H1 (cell line): ENCODE results near the gene PTPRO. TPM values are rescaled to one million over a fixed set of nuclear protein-coding genes. Genes with fewer than 3 reads are reported as not detected.

Source experiments
- CHD1 ChIP-seq: IDR thresholded peaks from 2 replicates; pipeline ENCODE4 v1.6.1; 2012; ENCODE audit warnings: low read depth, low read length, improper control_type of control experiment
- CTCF ChIP-seq, 3 experiments: IDR thresholded peaks; 1 replicate in 2 of 3; 2 replicates in 1 of 3; pipeline versions ENCODE4 v1.5.1 to v1.6.1; 2011; ENCODE audit warnings: low read length in 3 of 3, mild to moderate bottlenecking in 3 of 3, inconsistent platforms in 2 of 3, low read depth in 1 of 3, moderate library complexity in 1 of 3; ENCODE audit not compliant: insufficient read depth in 1 of 3; ENCODE audit errors: control extremely low read depth in 1 of 3
- GABPA ChIP-seq: IDR thresholded peaks from 2 replicates; pipeline ENCODE4 v1.6.1; 2011; ENCODE audit warnings: mild to moderate bottlenecking, low read length, moderate library complexity, borderline replicate concordance; ENCODE audit not compliant: insufficient read depth
- MAX ChIP-seq: IDR thresholded peaks from 2 replicates; pipeline ENCODE4 v1.6.1; 2012; ENCODE audit warnings: inconsistent platforms
- POLR2A ChIP-seq, 2 experiments: IDR thresholded peaks; 1 replicate in 1 of 2; 2 replicates in 1 of 2; pipeline ENCODE4 v1.6.1; 2011; ENCODE audit warnings: low read depth in 2 of 2, low read length in 2 of 2, mild to moderate bottlenecking in 2 of 2; ENCODE audit errors: control extremely low read depth in 1 of 2
- polyA plus RNA-seq, 7 experiments: library from polyadenylated mRNA; depleted of rRNA in 3 of 7; stranded (reverse) in 5 of 7; unstranded in 2 of 7; fragments of >200 nt in 5 of 7; fragments of 200-250 nt in 2 of 7; gene quantifications; 1 replicate in 5 of 7; 2 replicates in 1 of 7; 4 replicates in 1 of 7; pipeline versions ENCODE4 v1.2.1 to v1.2.3, GENCODE V29; 2011 to 2013; ENCODE audit warnings: missing spikeins in 2 of 7, mixed read lengths in 2 of 7
- total RNA-seq: library from RNA; stranded (reverse); fragmentation: NEBNext Ultra II Directional; extraction: Animal tissue kit (Norgen Biotek cat#: 25700); gene quantifications from 2 replicates; pipeline ENCODE4 v1.2.1, GENCODE V29; 2021
- TF ChIP-seq, protein P1 (sequence below): fragments of 300-600 bp; sonication (generic); IDR thresholded peaks from 2 replicates; pipeline ENCODE4 v1.7.1; 2012; ENCODE audit warnings: low read length, moderate library complexity, mild to moderate bottlenecking, inconsistent platforms; ENCODE audit not compliant: insufficient replicate concordance

PTPRO gene
- total and polyA plus RNA-seq, 2 of the 8 experiments (the other 6 are each of a cell fraction or from before 2014, with no cell fraction given) = 0.73 to 1.7 TPM

DNA sequence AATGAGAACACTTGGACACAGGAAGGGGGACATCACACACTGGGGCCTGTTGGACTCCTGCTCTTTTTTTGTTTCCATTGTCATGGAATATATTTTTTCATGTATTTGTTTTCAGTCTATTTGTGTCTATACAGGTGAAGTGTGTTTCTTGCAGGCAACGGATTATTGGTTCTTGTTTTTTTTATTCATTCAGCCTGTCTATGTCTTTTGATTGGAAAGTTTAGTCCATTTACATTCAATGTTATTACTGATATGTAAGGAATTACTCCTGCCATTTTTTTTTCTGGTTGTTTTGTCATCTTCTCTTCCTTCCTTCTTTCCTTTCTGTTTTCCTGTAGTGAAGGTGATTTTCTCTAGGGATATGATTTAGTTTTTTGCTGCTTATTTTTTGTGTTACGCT lies 18.0 kb upstream of the PTPRO start (continued):
- TF ChIP-seq, protein P1, sequence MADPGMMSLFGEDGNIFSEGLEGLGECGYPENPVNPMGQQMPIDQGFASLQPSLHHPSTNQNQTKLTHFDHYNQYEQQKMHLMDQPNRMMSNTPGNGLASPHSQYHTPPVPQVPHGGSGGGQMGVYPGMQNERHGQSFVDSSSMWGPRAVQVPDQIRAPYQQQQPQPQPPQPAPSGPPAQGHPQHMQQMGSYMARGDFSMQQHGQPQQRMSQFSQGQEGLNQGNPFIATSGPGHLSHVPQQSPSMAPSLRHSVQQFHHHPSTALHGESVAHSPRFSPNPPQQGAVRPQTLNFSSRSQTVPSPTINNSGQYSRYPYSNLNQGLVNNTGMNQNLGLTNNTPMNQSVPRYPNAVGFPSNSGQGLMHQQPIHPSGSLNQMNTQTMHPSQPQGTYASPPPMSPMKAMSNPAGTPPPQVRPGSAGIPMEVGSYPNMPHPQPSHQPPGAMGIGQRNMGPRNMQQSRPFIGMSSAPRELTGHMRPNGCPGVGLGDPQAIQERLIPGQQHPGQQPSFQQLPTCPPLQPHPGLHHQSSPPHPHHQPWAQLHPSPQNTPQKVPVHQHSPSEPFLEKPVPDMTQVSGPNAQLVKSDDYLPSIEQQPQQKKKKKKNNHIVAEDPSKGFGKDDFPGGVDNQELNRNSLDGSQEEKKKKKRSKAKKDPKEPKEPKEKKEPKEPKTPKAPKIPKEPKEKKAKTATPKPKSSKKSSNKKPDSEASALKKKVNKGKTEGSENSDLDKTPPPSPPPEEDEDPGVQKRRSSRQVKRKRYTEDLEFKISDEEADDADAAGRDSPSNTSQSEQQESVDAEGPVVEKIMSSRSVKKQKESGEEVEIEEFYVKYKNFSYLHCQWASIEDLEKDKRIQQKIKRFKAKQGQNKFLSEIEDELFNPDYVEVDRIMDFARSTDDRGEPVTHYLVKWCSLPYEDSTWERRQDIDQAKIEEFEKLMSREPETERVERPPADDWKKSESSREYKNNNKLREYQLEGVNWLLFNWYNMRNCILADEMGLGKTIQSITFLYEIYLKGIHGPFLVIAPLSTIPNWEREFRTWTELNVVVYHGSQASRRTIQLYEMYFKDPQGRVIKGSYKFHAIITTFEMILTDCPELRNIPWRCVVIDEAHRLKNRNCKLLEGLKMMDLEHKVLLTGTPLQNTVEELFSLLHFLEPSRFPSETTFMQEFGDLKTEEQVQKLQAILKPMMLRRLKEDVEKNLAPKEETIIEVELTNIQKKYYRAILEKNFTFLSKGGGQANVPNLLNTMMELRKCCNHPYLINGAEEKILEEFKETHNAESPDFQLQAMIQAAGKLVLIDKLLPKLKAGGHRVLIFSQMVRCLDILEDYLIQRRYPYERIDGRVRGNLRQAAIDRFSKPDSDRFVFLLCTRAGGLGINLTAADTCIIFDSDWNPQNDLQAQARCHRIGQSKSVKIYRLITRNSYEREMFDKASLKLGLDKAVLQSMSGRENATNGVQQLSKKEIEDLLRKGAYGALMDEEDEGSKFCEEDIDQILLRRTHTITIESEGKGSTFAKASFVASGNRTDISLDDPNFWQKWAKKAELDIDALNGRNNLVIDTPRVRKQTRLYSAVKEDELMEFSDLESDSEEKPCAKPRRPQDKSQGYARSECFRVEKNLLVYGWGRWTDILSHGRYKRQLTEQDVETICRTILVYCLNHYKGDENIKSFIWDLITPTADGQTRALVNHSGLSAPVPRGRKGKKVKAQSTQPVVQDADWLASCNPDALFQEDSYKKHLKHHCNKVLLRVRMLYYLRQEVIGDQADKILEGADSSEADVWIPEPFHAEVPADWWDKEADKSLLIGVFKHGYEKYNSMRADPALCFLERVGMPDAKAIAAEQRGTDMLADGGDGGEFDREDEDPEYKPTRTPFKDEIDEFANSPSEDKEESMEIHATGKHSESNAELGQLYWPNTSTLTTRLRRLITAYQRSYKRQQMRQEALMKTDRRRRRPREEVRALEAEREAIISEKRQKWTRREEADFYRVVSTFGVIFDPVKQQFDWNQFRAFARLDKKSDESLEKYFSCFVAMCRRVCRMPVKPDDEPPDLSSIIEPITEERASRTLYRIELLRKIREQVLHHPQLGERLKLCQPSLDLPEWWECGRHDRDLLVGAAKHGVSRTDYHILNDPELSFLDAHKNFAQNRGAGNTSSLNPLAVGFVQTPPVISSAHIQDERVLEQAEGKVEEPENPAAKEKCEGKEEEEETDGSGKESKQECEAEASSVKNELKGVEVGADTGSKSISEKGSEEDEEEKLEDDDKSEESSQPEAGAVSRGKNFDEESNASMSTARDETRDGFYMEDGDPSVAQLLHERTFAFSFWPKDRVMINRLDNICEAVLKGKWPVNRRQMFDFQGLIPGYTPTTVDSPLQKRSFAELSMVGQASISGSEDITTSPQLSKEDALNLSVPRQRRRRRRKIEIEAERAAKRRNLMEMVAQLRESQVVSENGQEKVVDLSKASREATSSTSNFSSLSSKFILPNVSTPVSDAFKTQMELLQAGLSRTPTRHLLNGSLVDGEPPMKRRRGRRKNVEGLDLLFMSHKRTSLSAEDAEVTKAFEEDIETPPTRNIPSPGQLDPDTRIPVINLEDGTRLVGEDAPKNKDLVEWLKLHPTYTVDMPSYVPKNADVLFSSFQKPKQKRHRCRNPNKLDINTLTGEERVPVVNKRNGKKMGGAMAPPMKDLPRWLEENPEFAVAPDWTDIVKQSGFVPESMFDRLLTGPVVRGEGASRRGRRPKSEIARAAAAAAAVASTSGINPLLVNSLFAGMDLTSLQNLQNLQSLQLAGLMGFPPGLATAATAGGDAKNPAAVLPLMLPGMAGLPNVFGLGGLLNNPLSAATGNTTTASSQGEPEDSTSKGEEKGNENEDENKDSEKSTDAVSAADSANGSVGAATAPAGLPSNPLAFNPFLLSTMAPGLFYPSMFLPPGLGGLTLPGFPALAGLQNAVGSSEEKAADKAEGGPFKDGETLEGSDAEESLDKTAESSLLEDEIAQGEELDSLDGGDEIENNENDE = no peak
- TF ChIP-seq CTCF (IDR thresholded peaks at IDR 0.05; ENCODE audit: control extremely low read depth in 1 of 3, insufficient read depth in 1 of 3, low read depth in 1 of 3, low read length in 3 of 3) = no peak
- TF ChIP-seq MAX = no peak
- no peak for TF ChIP-seq CHD1
- TF ChIP-seq POLR2A (IDR thresholded peaks at IDR 0.05; ENCODE audit: control extremely low read depth in 1 of 2, low read depth in 2 of 2, low read length in 2 of 2) = no peak
- TF ChIP-seq GABPA = no peak
